Naive thymus-derived CD8-positive, alpha-beta T cell (primary cell): ENCODE data around the gene TSKU. TPM values are rescaled to one million over a fixed set of nuclear protein-coding genes. Genes with fewer than 3 reads are reported as not detected.
A peak's percentile ranks its signal among the peaks of the same experiment; 100 is the strongest.

Experiments used
- ATAC-seq, 2 donors: fragments of 150-1000 bp; cut with Tn5 transposase in 1 of 2; sonication (Bioruptor Pico), chemical (Tn5 transposase) in 1 of 2; 1 replicate in 1 of 2; 2 replicates in 1 of 2; pipeline ENCODE4 v1.10.0; 2021; ENCODE audit warnings: mild to moderate bottlenecking in 2 of 2, moderate library complexity in 2 of 2
- POLR2A ChIA-PET: fragments of 350-600 bp; sonication (Branson Sonifier 250); formaldehyde crosslinking; loops from one replicate; lab custom pipeline; 2021; ENCODE audit warnings: antibody characterized with exemption; lab: Charles Lee
- DNase-seq, 10 donors: peaks; one replicate each; pipeline versions ENCODE4 v3.0.0 to v3.0.0-alpha.2; 2020 to 2022
- H3K27ac Mint-ChIP-seq, 10 donors: one replicate each; pipeline ENCODE4 v1.8.0; 2020 to 2022; ENCODE audit warnings: mild to moderate bottlenecking in 10 of 10, mixed read lengths in 10 of 10, moderate library complexity in 4 of 10, inconsistent platforms in 1 of 10
- H3K27me3 Mint-ChIP-seq, 5 donors: one replicate each; pipeline ENCODE4 v1.8.0; 2021 to 2022; ENCODE audit warnings: mixed read lengths in 5 of 5
- H3K36me3 Mint-ChIP-seq, 3 donors: one replicate each; pipeline ENCODE4 v1.8.0; 2020 to 2022; ENCODE audit warnings: mixed read lengths in 3 of 3, mild to moderate bottlenecking in 2 of 3, inconsistent platforms in 1 of 3
- H3K4me1 Mint-ChIP-seq, 4 donors: one replicate each; pipeline ENCODE4 v1.8.0; 2021 to 2022; ENCODE audit warnings: mixed read lengths in 4 of 4
- H3K4me3 Mint-ChIP-seq, 10 donors: one replicate each; pipeline ENCODE4 v1.8.0; 2020 to 2022; ENCODE audit warnings: mild to moderate bottlenecking in 10 of 10, mixed read lengths in 10 of 10, moderate library complexity in 6 of 10, inconsistent platforms in 1 of 10
- H3K9me3 Mint-ChIP-seq, 9 donors: one replicate each; pipeline ENCODE4 v1.8.0; 2020 to 2022; ENCODE audit warnings: mixed read lengths in 9 of 9, mild to moderate bottlenecking in 3 of 9, inconsistent platforms in 1 of 9, moderate library complexity in 1 of 9
- polyA plus RNA-seq, 3 donors: library from polyadenylated mRNA; unstranded; fragments of 300-500 nt; fragmentation: Illumina TruSeq; gene quantifications; one replicate each; pipeline ENCODE4 v1.2.3, GENCODE V29; 2021
- total RNA-seq, 8 experiments: library from RNA in 2 of 8; stranded (reverse) in 2 of 8; gene quantifications; one replicate each; pipeline ENCODE4 v1.2.3 and lab custom pipeline; 2021 to 2026

TSKU gene
- total and polyA plus RNA-seq, 5 experiments from 2014 or later, result not detected

GRCh38 chr11:76803023-76803422 lies 19.9 kb downstream of the TSKU start:
- POLR2A ChIA-PET, result no interaction called here
- ATAC-seq, result no peak

GRCh38 chr11:76803811-76804600 lies 20.9 kb downstream of the TSKU start:
- Mint-ChIP-seq H3K4me3 (peak overlapping the region in 7 of 10 donors; percentile 2 to 56 (median 15)), H3K27ac (peak overlapping the region in 4 of 10 donors; percentile 20 to 79 (median 70)), H3K9me3 (no peaks in the 10 kb centered on the region), H3K36me3 (no peaks in the 10 kb centered on the region), H3K4me1 (peaks cover 14 to 34% (median 28%) of the 10 kb centered on the region in 4 donors), H3K27me3 (peaks cover 0 to 26% (median 0%) of the 10 kb centered on the region in 5 donors)
- ATAC-seq, result peak; percentile 52 to 81
- peak in 7 of 10 donors; percentile 51 to 72 (median 56) for DNase-seq
- POLR2A ChIA-PET, result no interaction called here

More at GRCh38 chr11:76803023-76803422, 19.9 kb downstream of the TSKU start:
- Mint-ChIP-seq H3K9me3 (no peaks in the 10 kb centered on the region), H3K4me3 (no peak overlapping the region), H3K27ac (peak overlapping the region in 1 of 10 donors; percentile 40), H3K27me3 (peaks cover 0 to 24% (median 0%) of the 10 kb centered on the region in 5 donors), H3K4me1 (peaks cover 14 to 37% (median 35%) of the 10 kb centered on the region in 4 donors), H3K36me3 (no peaks in the 10 kb centered on the region)
- peak in 1 of 10 donors; percentile 2 for DNase-seq

DNA sequence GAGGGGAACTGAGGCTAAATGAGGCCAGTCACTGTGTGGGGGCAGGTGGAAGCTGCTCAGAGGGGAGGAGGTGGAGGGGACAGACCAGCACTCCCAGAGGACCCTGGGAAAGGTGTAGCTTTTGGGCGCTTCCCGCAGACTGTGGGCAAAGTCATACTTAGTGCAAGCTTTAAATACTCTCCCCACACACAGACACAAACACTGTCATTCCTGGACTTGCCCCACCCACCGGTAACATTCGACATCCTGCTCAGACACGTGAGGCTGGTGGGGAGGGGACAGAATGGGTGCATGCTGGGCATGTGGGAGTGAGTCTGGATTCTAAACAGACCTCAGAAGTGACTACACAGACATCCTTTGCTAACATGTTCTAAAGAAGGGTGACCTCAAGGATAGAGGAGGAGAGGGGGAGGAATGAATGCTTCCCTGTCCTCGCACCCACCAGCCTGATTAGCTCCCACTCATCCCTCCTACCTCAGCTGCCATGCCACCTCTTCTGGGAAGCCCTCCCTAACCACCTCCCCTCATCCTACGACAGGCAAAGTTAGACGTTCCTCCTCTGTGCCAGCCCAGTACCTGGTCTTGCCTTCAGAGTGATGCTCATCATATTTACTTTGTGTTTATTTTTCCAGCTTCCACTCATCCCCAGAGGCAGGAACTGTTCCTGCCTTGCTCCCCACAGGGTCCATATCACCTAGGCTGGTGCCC lies 22.2 kb downstream of the TSKU start:
- H3K4me3 Mint-ChIP-seq, result peak overlapping the region in 4 of 10 donors; percentile 11 to 64 (median 25)
- ATAC-seq (peak in 1 of 2 donors; percentile 42), DNase-seq (peak in 4 of 10 donors; percentile 14 to 38 (median 26))
- H3K36me3 Mint-ChIP-seq, result no peaks in the 10 kb centered on the region
- H3K27me3 Mint-ChIP-seq, result peaks cover 0 to 24% (median 0%) of the 10 kb centered on the region in 5 donors
- H3K9me3 Mint-ChIP-seq, result no peaks in the 10 kb centered on the region
- peaks cover 15 to 37% (median 25%) of the 10 kb centered on the region in 4 donors for H3K4me1 Mint-ChIP-seq
- POLR2A ChIA-PET, result no interaction called here
- H3K27ac Mint-ChIP-seq, result peak overlapping the region in 7 of 10 donors; percentile 9 to 80 (median 76)

GRCh38 chr11:76806131-76806530 lies 23.0 kb downstream of the TSKU start:
- Mint-ChIP-seq H3K27me3 (peaks cover 0 to 24% (median 0%) of the 10 kb centered on the region in 5 donors), H3K4me1 (peaks cover 17 to 40% (median 27%) of the 10 kb centered on the region in 4 donors), H3K36me3 (no peaks in the 10 kb centered on the region), H3K9me3 (no peaks in the 10 kb centered on the region), H3K27ac (peak overlapping the region in 2 of 10 donors; percentile 6 to 80), H3K4me3 (no peak overlapping the region)
- peak in 1 of 10 donors; percentile 7 for DNase-seq
- no peak for ATAC-seq
- POLR2A ChIA-PET, result no interaction called here

DNA sequence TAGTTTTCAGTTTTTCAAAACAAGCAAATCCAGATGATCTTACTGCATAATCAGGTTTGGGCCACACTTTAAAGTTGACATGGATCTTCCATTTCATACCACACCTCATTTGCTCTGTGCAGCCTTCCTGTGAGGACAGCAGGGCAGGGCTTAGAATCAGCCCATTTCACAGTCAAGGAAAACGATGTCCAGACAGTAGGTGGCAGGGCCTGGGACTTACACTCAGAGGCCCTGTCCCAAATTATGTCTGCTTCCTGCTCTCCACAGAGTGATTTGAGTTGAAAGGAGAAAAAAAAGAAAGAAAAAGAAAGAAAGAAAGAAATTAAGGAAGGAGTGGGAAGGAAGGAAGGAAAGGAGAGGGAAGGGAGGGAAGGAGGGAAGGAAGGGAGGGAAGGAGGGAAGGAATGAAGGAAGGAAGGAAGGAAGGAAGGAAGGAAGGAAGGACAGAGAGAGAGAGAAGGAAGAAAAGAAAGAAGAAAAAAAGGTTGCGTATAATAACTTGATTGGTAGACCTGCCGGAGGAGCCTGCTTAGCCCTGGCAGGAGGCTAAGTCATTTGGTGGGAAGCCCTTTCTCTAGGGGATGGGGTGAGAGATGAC lies 23.6 kb downstream of the TSKU start:
- Mint-ChIP-seq H3K36me3 (no peaks in the 10 kb centered on the region), H3K9me3 (no peaks in the 10 kb centered on the region), H3K27ac (peak overlapping the region in 1 of 10 donors; percentile 19), H3K4me3 (no peak overlapping the region), H3K27me3 (peaks cover 0 to 24% (median 0%) of the 10 kb centered on the region in 5 donors), H3K4me1 (peaks cover 17 to 40% (median 27%) of the 10 kb centered on the region in 4 donors)
- ATAC-seq (no peak), DNase-seq (no peak)
- POLR2A ChIA-PET, result no interaction called here

DNA sequence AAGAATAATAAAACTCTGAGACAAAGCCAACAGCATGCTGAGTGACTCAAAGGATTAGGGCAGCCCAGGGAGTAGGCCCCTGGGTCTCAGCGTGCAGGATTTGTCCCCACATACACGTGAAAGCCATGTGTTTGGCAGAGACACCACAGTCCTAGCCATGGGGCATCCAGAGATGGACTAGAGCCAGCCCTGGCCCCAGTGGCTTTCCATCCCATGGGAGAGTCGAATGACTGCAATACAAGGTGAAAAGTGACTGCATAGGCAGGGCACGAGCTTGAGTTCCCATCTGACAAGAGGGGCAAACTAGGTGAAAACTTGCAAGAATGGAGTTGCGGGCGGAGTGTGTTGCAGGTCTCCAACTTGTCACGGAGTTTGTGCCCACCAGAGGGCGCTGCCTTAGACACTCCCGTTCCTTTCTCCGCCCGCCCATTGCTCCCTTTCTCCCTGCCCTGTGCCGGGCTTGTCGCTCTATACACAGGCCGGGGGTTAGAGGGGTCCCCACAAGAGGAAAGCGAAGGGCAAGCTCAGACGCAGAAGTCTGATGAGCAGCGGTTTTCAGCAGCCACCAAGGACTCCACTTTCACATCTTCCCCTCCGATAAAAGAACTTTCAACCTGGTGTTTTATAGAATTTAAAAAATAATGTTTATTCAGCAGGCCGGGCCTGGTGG lies 24.2 kb downstream of the TSKU start:
- no peaks in the 10 kb centered on the region for H3K36me3 Mint-ChIP-seq
- ATAC-seq, result peak; percentile 37 to 79
- H3K27ac Mint-ChIP-seq, result peak overlapping the region in 1 of 10 donors; percentile 19
- H3K27me3 Mint-ChIP-seq, result peaks cover 0 to 24% (median 0%) of the 10 kb centered on the region in 5 donors
- no peaks in the 10 kb centered on the region for H3K9me3 Mint-ChIP-seq
- H3K4me1 Mint-ChIP-seq, result peaks cover 17 to 40% (median 27%) of the 10 kb centered on the region in 4 donors
- POLR2A ChIA-PET, result no interaction called here
- peak; percentile 34 to 80 (median 57) for DNase-seq
- peak overlapping the region in 2 of 10 donors; percentile 18 to 22 for H3K4me3 Mint-ChIP-seq

- Mint-ChIP-seq H3K27me3 (peaks cover 0 to 23% (median 0%) of the 10 kb centered on the region in 5 donors), H3K27ac (no peak overlapping the region), H3K36me3 (no peaks in the 10 kb centered on the region), H3K9me3 (no peaks in the 10 kb centered on the region), H3K4me1 (peaks cover 17 to 38% (median 27%) of the 10 kb centered on the region in 4 donors), H3K4me3 (no peak overlapping the region)
- DNase-seq (no peak), ATAC-seq (no peak)
- POLR2A ChIA-PET, result no interaction called here
Observed at GRCh38 chr11:76808171-76808570, 25.0 kb downstream of the TSKU start.

DNA sequence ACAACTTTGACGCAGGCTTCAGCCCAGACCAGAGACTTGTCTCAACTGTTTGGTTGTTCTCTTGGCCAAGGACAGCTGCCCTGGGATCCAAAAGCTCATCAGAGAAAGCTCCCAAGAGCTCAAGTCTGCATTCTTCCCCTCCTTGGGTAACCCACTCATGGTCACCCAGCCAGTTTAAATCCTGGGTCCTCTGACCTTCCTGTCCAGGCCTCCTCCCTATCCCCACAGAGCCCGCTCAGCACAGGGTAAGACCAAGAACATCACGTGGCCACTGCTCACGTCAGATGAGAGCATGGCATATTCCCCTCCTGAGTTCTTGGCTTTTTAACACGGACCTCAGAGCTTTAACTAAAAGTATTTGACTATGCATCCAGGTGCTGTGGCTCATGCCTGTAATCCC lies 25.8 kb downstream of the TSKU start:
- Mint-ChIP-seq H3K4me1 (peaks cover 13 to 30% (median 21%) of the 10 kb centered on the region in 4 donors), H3K4me3 (no peak overlapping the region), H3K36me3 (no peaks in the 10 kb centered on the region), H3K9me3 (peaks cover 0 to 2% (median 0%) of the 10 kb centered on the region in 9 donors), H3K27ac (no peak overlapping the region), H3K27me3 (peaks cover 0 to 24% (median 0%) of the 10 kb centered on the region in 5 donors)
- ATAC-seq, result no peak
- POLR2A ChIA-PET, result no interaction called here
- no peak for DNase-seq

- DNase-seq, result peak in 1 of 10 donors; percentile 29
- peaks cover 0 to 2% (median 0%) of the 10 kb centered on the region in 3 donors for H3K36me3 Mint-ChIP-seq
- H3K27me3 Mint-ChIP-seq, result peaks cover 0 to 22% (median 0%) of the 10 kb centered on the region in 5 donors
- H3K4me1 Mint-ChIP-seq, result peaks cover 8 to 18% (median 10%) of the 10 kb centered on the region in 4 donors
- no peak overlapping the region for H3K4me3 Mint-ChIP-seq
- peaks cover 0 to 10% (median 3%) of the 10 kb centered on the region in 9 donors for H3K9me3 Mint-ChIP-seq
- POLR2A ChIA-PET, result no interaction called here
- ATAC-seq, result no peak
- peak overlapping the region in 2 of 10 donors; percentile 53 to 66 for H3K27ac Mint-ChIP-seq
Observed at GRCh38 chr11:76810151-76810853, 27.1 kb downstream of the TSKU start.

GRCh38 chr11:76811259-76811658 lies 28.1 kb downstream of the TSKU start:
- H3K27ac Mint-ChIP-seq, result no peak overlapping the region
- ATAC-seq (no peak), DNase-seq (no peak)
- peaks cover 0 to 15% (median 0%) of the 10 kb centered on the region in 5 donors for H3K27me3 Mint-ChIP-seq
- H3K36me3 Mint-ChIP-seq, result peaks cover 0 to 12% (median 5%) of the 10 kb centered on the region in 3 donors
- peaks cover 5 to 12% (median 6%) of the 10 kb centered on the region in 4 donors for H3K4me1 Mint-ChIP-seq
- POLR2A ChIA-PET, result no interaction called here
- peaks cover 4 to 20% (median 11%) of the 10 kb centered on the region in 9 donors for H3K9me3 Mint-ChIP-seq
- no peak overlapping the region for H3K4me3 Mint-ChIP-seq

- Mint-ChIP-seq H3K36me3 (peaks cover under 1 to 23% (median 14%) of the 10 kb centered on the region in 3 donors), H3K4me1 (peaks cover 3 to 5% (median 5%) of the 10 kb centered on the region in 4 donors)
- POLR2A ChIA-PET, result no interaction called here
Observed at GRCh38 chr11:76814414-76814813, 31.3 kb downstream of the TSKU start.

More at GRCh38 chr11:76814414-76814813, 31.3 kb downstream of the TSKU start:
- peaks cover under 1 to 4% (median 2%) of the 10 kb centered on the region in 5 donors for H3K27me3 Mint-ChIP-seq
- no peak for ATAC-seq
- no peak for DNase-seq
- H3K27ac Mint-ChIP-seq, result no peak overlapping the region
- H3K9me3 Mint-ChIP-seq, result peaks cover 6 to 37% (median 17%) of the 10 kb centered on the region in 9 donors
- no peak overlapping the region for H3K4me3 Mint-ChIP-seq
